CD4-positive, alpha-beta memory T cell (primary cell): ENCODE measurements around the gene DMP1. TPM values are rescaled to one million over a fixed set of nuclear protein-coding genes. Genes with fewer than 3 reads are reported as not detected.
"Not testable (repeated sequence)": the region's sequence is repeated elsewhere in the genome, so short reads cannot be mapped to it uniquely, and the experiment has no call there.

Source experiments
- CTCF ChIA-PET: fragments of 350-600 bp; sonication (Branson Sonifier 250); formaldehyde crosslinking; loops from one replicate; lab custom pipeline; 2021; ENCODE audit warnings: inconsistent platforms; ENCODE audit not compliant: partially characterized antibody; lab: Charles Lee
- POLR2A ChIA-PET: fragments of 350-600 bp; sonication (Branson Sonifier 250); formaldehyde crosslinking; loops from one replicate; lab custom pipeline; 2021; ENCODE audit not compliant: partially characterized antibody; lab: Charles Lee
- DNase-seq, 5 donors: peaks; one replicate each; pipeline versions ENCODE4 v3.0.0 to v3.0.0-alpha.2; 2020 to 2022; ENCODE audit warnings: mixed read lengths in 1 of 5
- H3K27ac ChIP-seq: one replicate; pipeline ENCODE4 v1.7.0; 2013; ENCODE audit warnings: low read depth, low read length
- H3K27me3 ChIP-seq: 2 replicates; pipeline ENCODE4 v1.7.0; 2013; ENCODE audit warnings: mild to moderate bottlenecking, low read length, moderate library complexity; ENCODE audit not compliant: insufficient read depth
- H3K36me3 ChIP-seq: 2 replicates; pipeline ENCODE4 v1.7.0; 2013; ENCODE audit warnings: mild to moderate bottlenecking, low read length, moderate library complexity; ENCODE audit not compliant: insufficient read depth
- H3K4me1 ChIP-seq: 2 replicates; pipeline ENCODE4 v1.7.0; 2013; ENCODE audit warnings: mild to moderate bottlenecking, low read length, moderate library complexity; ENCODE audit not compliant: insufficient read depth
- H3K4me3 ChIP-seq, 2 donors: one replicate each; pipeline ENCODE4 v1.7.0; 2013; ENCODE audit warnings: low read length in 2 of 2, mild to moderate bottlenecking in 1 of 2
- H3K9me3 ChIP-seq, 2 donors: one replicate each; pipeline ENCODE4 v1.7.0; 2013; ENCODE audit warnings: low read length in 2 of 2, control low read depth in 1 of 2; ENCODE audit not compliant: control insufficient read depth in 1 of 2
- H3K27ac Mint-ChIP-seq, 7 donors: one replicate each; pipeline ENCODE4 v1.8.0; 2020 to 2021; ENCODE audit warnings: mixed read lengths in 7 of 7, mild to moderate bottlenecking in 6 of 7, inconsistent platforms in 3 of 7, moderate library complexity in 3 of 7
- H3K27me3 Mint-ChIP-seq, 2 donors: one replicate each; pipeline ENCODE4 v1.8.0; 2020 to 2021; ENCODE audit warnings: mixed read lengths in 2 of 2
- H3K36me3 Mint-ChIP-seq, 2 donors: one replicate each; pipeline ENCODE4 v1.8.0; 2020 to 2021; ENCODE audit warnings: mixed read lengths in 2 of 2, inconsistent platforms in 1 of 2, mild to moderate bottlenecking in 1 of 2
- H3K4me1 Mint-ChIP-seq, 4 donors: one replicate each; pipeline ENCODE4 v1.8.0; 2020 to 2021; ENCODE audit warnings: mixed read lengths in 4 of 4, mild to moderate bottlenecking in 1 of 4
- H3K4me3 Mint-ChIP-seq, 8 donors: one replicate each; pipeline ENCODE4 v1.8.0; 2020 to 2021; ENCODE audit warnings: mixed read lengths in 8 of 8, mild to moderate bottlenecking in 7 of 8, moderate library complexity in 6 of 8, inconsistent platforms in 3 of 8
- H3K9me3 Mint-ChIP-seq, 8 donors: one replicate each; pipeline ENCODE4 v1.8.0; 2020 to 2021; ENCODE audit warnings: mixed read lengths in 8 of 8, mild to moderate bottlenecking in 5 of 8, inconsistent platforms in 3 of 8, moderate library complexity in 1 of 8
- intact Hi-C: fragments of 100-400 bp; cut with micrococcal nuclease; formaldehyde crosslinking; loops from one replicate; pipeline ENCODE4 v1.15.1; 2023
- polyA plus RNA-seq, 2 donors: library from polyadenylated mRNA; unstranded; fragments of 300-500 nt; fragmentation: Illumina TruSeq; gene quantifications; one replicate each; pipeline ENCODE4 v1.2.3, GENCODE V29; 2021
- total RNA-seq, 2 experiments: library from RNA; stranded (reverse); gene quantifications; one replicate each; pipeline ENCODE4 v1.2.3, GENCODE V29; 2021

DMP1 gene
- total and polyA plus RNA-seq, 4 experiments from 2014 or later, result not detected

- no peaks in the 10 kb centered on the region for H3K36me3 ChIP-seq
- H3K36me3 Mint-ChIP-seq, result no peaks in the 10 kb centered on the region
- ChIA-PET POLR2A (no interaction called here), CTCF (interaction anchor here (0.6 to 4.7 kb wide), 8 partner anchors 13 to 1802 kb away, joined by 3 to 30 read pairs (median 3); no protein-coding TSS in a partner anchor)
- H3K9me3 Mint-ChIP-seq, result peaks cover 0 to under 1% (median 0%) of the 10 kb centered on the region in 8 donors
- DNase-seq, result no peak
- H3K27me3 ChIP-seq, result no peaks in the 10 kb centered on the region
- intact Hi-C loops, result no loop called here
- no peaks in the 10 kb centered on the region for H3K4me1 ChIP-seq
- no peaks in the 10 kb centered on the region for H3K9me3 ChIP-seq
- peaks cover 0 to 1% of the 10 kb centered on the region in 2 donors for H3K27me3 Mint-ChIP-seq
- H3K27ac Mint-ChIP-seq, result no peak overlapping the region
- H3K4me3 Mint-ChIP-seq, result no peak overlapping the region
- no peak overlapping the region for H3K4me3 ChIP-seq
- H3K27ac ChIP-seq, result no peak overlapping the region
- H3K4me1 Mint-ChIP-seq, result no peaks in the 10 kb centered on the region
Observed at GRCh38 chr4:87680271-87680670, 30.2 kb downstream of the DMP1 start.

GRCh38 chr4:87688316-87688715 is 38.2 kb downstream of the DMP1 start:
- Mint-ChIP-seq H3K36me3 (peaks cover 3 to 4% of the 10 kb centered on the region in 2 donors), H3K27me3 (peaks cover 1 to 6% of the 10 kb centered on the region in 2 donors), H3K9me3 (peaks cover 1 to 33% (median 15%) of the 10 kb centered on the region in 8 donors), H3K4me3 (no peak overlapping the region), H3K27ac (no peak overlapping the region), H3K4me1 (no peaks in the 10 kb centered on the region)
- ChIA-PET POLR2A (no interaction called here), CTCF (no interaction called here)
- H3K27ac ChIP-seq, result no peak overlapping the region
- H3K9me3 ChIP-seq, result no peaks in the 10 kb centered on the region
- H3K4me1 ChIP-seq, result no peaks in the 10 kb centered on the region
- H3K27me3 ChIP-seq, result no peaks in the 10 kb centered on the region
- H3K36me3 ChIP-seq, result no peaks in the 10 kb centered on the region
- no peak for DNase-seq
- no peak overlapping the region for H3K4me3 ChIP-seq
- intact Hi-C loops, result no loop called here

GRCh38 chr4:87690947-87691346 is 40.9 kb downstream of the DMP1 start:
- H3K36me3 Mint-ChIP-seq, H3K4me3 Mint-ChIP-seq: not testable (repeated sequence)

GRCh38 chr4:87692060-87692459 is 42.0 kb downstream of the DMP1 start:
- H3K9me3 Mint-ChIP-seq, result peaks cover 3 to 35% (median 22%) of the 10 kb centered on the region in 8 donors
- H3K4me1 Mint-ChIP-seq, H3K36me3 Mint-ChIP-seq, H3K27ac Mint-ChIP-seq, H3K9me3 ChIP-seq, DNase-seq, CTCF ChIA-PET, H3K4me1 ChIP-seq, H3K27me3 Mint-ChIP-seq, POLR2A ChIA-PET, H3K36me3 ChIP-seq, H3K4me3 ChIP-seq, H3K27ac ChIP-seq, H3K27me3 ChIP-seq, intact Hi-C loops, H3K4me3 Mint-ChIP-seq: not testable (repeated sequence)

More at GRCh38 chr4:87690947-87691346, 40.9 kb downstream of the DMP1 start:
- H3K9me3 ChIP-seq, H3K27ac Mint-ChIP-seq, H3K4me1 Mint-ChIP-seq, DNase-seq, POLR2A ChIA-PET, H3K36me3 ChIP-seq, H3K27me3 ChIP-seq, intact Hi-C loops, H3K4me1 ChIP-seq, H3K4me3 ChIP-seq, H3K27ac ChIP-seq, H3K27me3 Mint-ChIP-seq, CTCF ChIA-PET: not testable (repeated sequence)
- peaks cover 3 to 35% (median 22%) of the 10 kb centered on the region in 8 donors for H3K9me3 Mint-ChIP-seq

GRCh38 chr4:87697272-87697671 is 47.2 kb downstream of the DMP1 start:
- H3K27me3 Mint-ChIP-seq, result peaks cover 0 to 5% of the 10 kb centered on the region in 2 donors
- H3K4me1 Mint-ChIP-seq, result no peaks in the 10 kb centered on the region
- no peak overlapping the region for H3K27ac ChIP-seq
- peaks cover 3 to 19% (median 10%) of the 10 kb centered on the region in 8 donors for H3K9me3 Mint-ChIP-seq
- intact Hi-C loops, result no loop called here
- H3K4me3 Mint-ChIP-seq, result no peak overlapping the region
- CTCF ChIA-PET, result no interaction called here
- no peaks in the 10 kb centered on the region for H3K27me3 ChIP-seq
- H3K4me1 ChIP-seq, result no peaks in the 10 kb centered on the region
- H3K27ac Mint-ChIP-seq, result no peak overlapping the region
- POLR2A ChIA-PET, result no interaction called here
- DNase-seq, result no peak
- H3K9me3 ChIP-seq, result no peaks in the 10 kb centered on the region
- H3K36me3 Mint-ChIP-seq, result peaks cover 5% of the 10 kb centered on the region in 2 donors
- no peaks in the 10 kb centered on the region for H3K36me3 ChIP-seq
- H3K4me3 ChIP-seq, result no peak overlapping the region

GRCh38 chr4:87697945-87698344 is 47.9 kb downstream of the DMP1 start:
- H3K27me3 Mint-ChIP-seq, result peaks cover 0 to 5% of the 10 kb centered on the region in 2 donors
- peaks cover 3 to 18% (median 8%) of the 10 kb centered on the region in 8 donors for H3K9me3 Mint-ChIP-seq
- CTCF ChIA-PET, result no interaction called here

GRCh38 chr4:87698394-87698793 is 48.3 kb downstream of the DMP1 start:
- Mint-ChIP-seq H3K4me1 (no peaks in the 10 kb centered on the region), H3K9me3 (peaks cover under 1 to 14% (median 5%) of the 10 kb centered on the region in 8 donors), H3K27me3 (peaks cover 0 to 3% of the 10 kb centered on the region in 2 donors), H3K27ac (no peak overlapping the region), H3K36me3 (peaks cover under 1% of the 10 kb centered on the region in 2 donors), H3K4me3 (no peak overlapping the region)
- ChIA-PET POLR2A (no interaction called here), CTCF (no interaction called here)
- H3K4me3 ChIP-seq, result no peak overlapping the region
- no peak for DNase-seq
- H3K27ac ChIP-seq, result no peak overlapping the region
- no peaks in the 10 kb centered on the region for H3K9me3 ChIP-seq
- H3K27me3 ChIP-seq, result no peaks in the 10 kb centered on the region
- intact Hi-C loops, result no loop called here
- H3K36me3 ChIP-seq, result no peaks in the 10 kb centered on the region
- H3K4me1 ChIP-seq, result no peaks in the 10 kb centered on the region

More at GRCh38 chr4:87697945-87698344, 47.9 kb downstream of the DMP1 start:
- intact Hi-C loops, result no loop called here
- Histone ChIP-seq H3K9me3 (no peaks in the 10 kb centered on the region), H3K4me3 (no peak overlapping the region), H3K27me3 (no peaks in the 10 kb centered on the region), H3K27ac (no peak overlapping the region), H3K36me3 (no peaks in the 10 kb centered on the region), H3K4me1 (no peaks in the 10 kb centered on the region)
- H3K4me1 Mint-ChIP-seq, result no peaks in the 10 kb centered on the region
- no peak for DNase-seq
- H3K36me3 Mint-ChIP-seq, result peaks cover 5% of the 10 kb centered on the region in 2 donors
- POLR2A ChIA-PET, result no interaction called here
- H3K4me3 Mint-ChIP-seq, result no peak overlapping the region
- no peak overlapping the region for H3K27ac Mint-ChIP-seq
